Measurements from ENCODE around the gene AFF2. TPM values are rescaled to one million over a fixed set of nuclear protein-coding genes. Genes with fewer than 3 reads are reported as not detected.

The AFF2 gene
- total RNA-seq, 1 experiment from 2014 or later = 0.19 TPM

GRCh38 chrX:148552775-148553174, 52.4 kb downstream of the AFF2 start:
- CTCF ChIA-PET = interaction anchor here (0.6 kb wide), 2 partner anchors 21 to 49 kb away, joined by 3 to 4 read pairs; no protein-coding TSS in a partner anchor
- intact Hi-C loops (cut with micrococcal nuclease) = no loop called here
- TF ChIP-seq CTCF (IDR thresholded peaks at IDR 0.05; ENCODE audit: unreplicated experiment) = peak; percentile 19
- BruUV-seq (replicated peaks) = no TSS peak
- POLR2A ChIA-PET = no interaction called here
- H3K27ac Mint-ChIP-seq (ENCODE audit: low read depth, unreplicated experiment) = no peak overlapping the region
- H3K4me3 Mint-ChIP-seq (ENCODE audit: unreplicated experiment) = no peak overlapping the region
- no peaks in the 10 kb centered on the region for H3K4me1 Mint-ChIP-seq (ENCODE audit: insufficient read depth, unreplicated experiment)
- H3K9me3 Mint-ChIP-seq (ENCODE audit: unreplicated experiment) = peaks cover 7% of the 10 kb centered on the region
- no peak for DNase-seq (ENCODE audit: unreplicated experiment)
- no peaks in the 10 kb centered on the region for H3K27me3 Mint-ChIP-seq (ENCODE audit: insufficient read depth, unreplicated experiment)
- no peaks in the 10 kb centered on the region for H3K36me3 Mint-ChIP-seq (ENCODE audit: insufficient read depth, unreplicated experiment)

- Mint-ChIP-seq H3K36me3 (ENCODE audit: insufficient read depth, unreplicated experiment) (no peaks in the 10 kb centered on the region), H3K9me3 (ENCODE audit: unreplicated experiment) (no peaks in the 10 kb centered on the region), H3K4me1 (ENCODE audit: insufficient read depth, unreplicated experiment) (no peaks in the 10 kb centered on the region), H3K4me3 (ENCODE audit: unreplicated experiment) (no peak overlapping the region), H3K27me3 (ENCODE audit: insufficient read depth, unreplicated experiment) (no peaks in the 10 kb centered on the region), H3K27ac (ENCODE audit: low read depth, unreplicated experiment) (no peak overlapping the region)
- POLR2A ChIA-PET = no interaction called here
- no TSS peak for BruUV-seq (replicated peaks)
- no peak for TF ChIP-seq CTCF (IDR thresholded peaks at IDR 0.05; ENCODE audit: unreplicated experiment)
- no peak for DNase-seq (ENCODE audit: unreplicated experiment)
- CTCF ChIA-PET = interaction anchor here (0.6 kb wide), 1 partner anchor 24 kb away, joined by 4 read pairs; no protein-coding TSS in a partner anchor
- intact Hi-C loops (cut with micrococcal nuclease) = no loop called here
Observed at GRCh38 chrX:148555101-148555500, 54.7 kb downstream of the AFF2 start.

- intact Hi-C loops (cut with micrococcal nuclease) = no loop called here
- H3K36me3 Mint-ChIP-seq (ENCODE audit: insufficient read depth, unreplicated experiment) = no peaks in the 10 kb centered on the region
- BruUV-seq (replicated peaks) = no TSS peak
- no peaks in the 10 kb centered on the region for H3K27me3 Mint-ChIP-seq (ENCODE audit: insufficient read depth, unreplicated experiment)
- ChIA-PET CTCF (interaction anchor here (0.6 kb wide), 1 partner anchor 25 kb away, joined by 4 read pairs; no protein-coding TSS in a partner anchor), POLR2A (no interaction called here)
- no peaks in the 10 kb centered on the region for H3K4me1 Mint-ChIP-seq (ENCODE audit: insufficient read depth, unreplicated experiment)
- no peak overlapping the region for H3K4me3 Mint-ChIP-seq (ENCODE audit: unreplicated experiment)
- no peak for DNase-seq (ENCODE audit: unreplicated experiment)
- H3K27ac Mint-ChIP-seq (ENCODE audit: low read depth, unreplicated experiment) = no peak overlapping the region
- no peaks in the 10 kb centered on the region for H3K9me3 Mint-ChIP-seq (ENCODE audit: unreplicated experiment)
- TF ChIP-seq CTCF (IDR thresholded peaks at IDR 0.05; ENCODE audit: unreplicated experiment) = no peak
Observed at GRCh38 chrX:148555571-148556243, 55.3 kb downstream of the AFF2 start.

GRCh38 chrX:148556498-148556897, 56.1 kb downstream of the AFF2 start:
- H3K27me3 Mint-ChIP-seq (ENCODE audit: insufficient read depth, unreplicated experiment) = no peaks in the 10 kb centered on the region
- intact Hi-C loops (cut with micrococcal nuclease) = no loop called here
- no peak for TF ChIP-seq CTCF (IDR thresholded peaks at IDR 0.05; ENCODE audit: unreplicated experiment)
- BruUV-seq (replicated peaks) = no TSS peak
- H3K9me3 Mint-ChIP-seq (ENCODE audit: unreplicated experiment) = no peaks in the 10 kb centered on the region
- ChIA-PET CTCF (no interaction called here), POLR2A (interaction anchor here (0.8 kb wide), 1 partner anchor 10 kb away, joined by 4 read pairs; no protein-coding TSS in a partner anchor)
- H3K4me3 Mint-ChIP-seq (ENCODE audit: unreplicated experiment) = no peak overlapping the region
- H3K27ac Mint-ChIP-seq (ENCODE audit: low read depth, unreplicated experiment) = no peak overlapping the region
- no peaks in the 10 kb centered on the region for H3K36me3 Mint-ChIP-seq (ENCODE audit: insufficient read depth, unreplicated experiment)
- no peaks in the 10 kb centered on the region for H3K4me1 Mint-ChIP-seq (ENCODE audit: insufficient read depth, unreplicated experiment)
- no peak for DNase-seq (ENCODE audit: unreplicated experiment)
